ENCODE results near the gene APOC1. TPM values are rescaled to one million over a fixed set of nuclear protein-coding genes. Genes with fewer than 3 reads are reported as not detected.

APOC1 gene
- polyA plus RNA-seq, 1 of the 3 experiments (the other 2 are of a cell fraction) = 2.7 TPM

GRCh38 chr19:44955505-44956439 is 41.4 kb downstream of the APOC1 start:
- ChIA-PET CTCF (interaction anchor here (0.8 to 10.2 kb wide), 4 partner anchors 10 to 104 kb away, joined by 3 to 131 read pairs (median 4); partner anchors contain the start of genes APOC2 and APOE), POLR2A (interaction anchor here (1.2 to 1.6 kb wide), 2 partner anchors 41 to 65 kb away, joined by 4 to 9 read pairs; partner anchors contain the start of genes APOC1 and TOMM40)
- H3K4me3 ChIP-seq (ENCODE audit: low read depth in 2 of 2, low read length in 1 of 2) = peak overlapping the region; percentile 93 to 99
- H3K4me1 ChIP-seq (ENCODE audit: control insufficient read depth in 1 of 2, insufficient read depth in 2 of 2, low read depth in 1 of 2, low read length in 1 of 2) = peaks cover 0 to 25% of the 10 kb centered on the region in 2 experiments; a peak in 2 of 4 replicates
- H3K27ac ChIP-seq (ENCODE audit: low read depth in 2 of 2, low read length in 1 of 2) = peak overlapping the region in 1 of 2 experiments; percentile 94; a peak in 2 of 4 replicates
- peaks cover 51% of the 10 kb centered on the region for H4K20me1 ChIP-seq (ENCODE audit: insufficient read depth)
- no peak overlapping the region for H2AFZ ChIP-seq (ENCODE audit: low read depth)
- H3K9me2 ChIP-seq = no peaks in the 10 kb centered on the region
- no peaks in the 10 kb centered on the region for H3K27me3 ChIP-seq (ENCODE audit: insufficient read depth)
- 7% methylated on average over 21 of the region's 40 CpGs for WGBS (ENCODE audit: low lambda C conversion rate)
- TF ChIP-seq MEF2A (IDR thresholded peaks at IDR 0.05; ENCODE audit: borderline replicate concordance, low read depth) = no peak
- TF ChIP-seq MXI1 (IDR thresholded peaks at IDR 0.05; ENCODE audit: low read depth, low read length) = no peak
- TF ChIP-seq TCF12 (IDR thresholded peaks at IDR 0.05) = no peak
- no peak for TF ChIP-seq USF1 (IDR thresholded peaks at IDR 0.05; ENCODE audit: borderline replicate concordance, low read depth)
- H3K9me3 ChIP-seq = no peaks in the 10 kb centered on the region
- H3K79me2 ChIP-seq (ENCODE audit: insufficient read depth) = peaks cover 59% of the 10 kb centered on the region
- H3K4me2 ChIP-seq = peak overlapping the region; percentile 93
- H3K9ac ChIP-seq = peak overlapping the region; percentile 82
- peaks cover 0 to 6% of the 10 kb centered on the region in 2 experiments for H3K36me3 ChIP-seq (replicated peaks in 1 of 2; ENCODE audit: control insufficient read depth in 1 of 2, insufficient read depth in 2 of 2, low read length in 1 of 2)
- no peak for DNase-seq
- H3F3A ChIP-seq (replicated peaks; ENCODE audit: insufficient read depth) = peaks cover 10% of the 10 kb centered on the region

- Histone ChIP-seq H3K4me3 (ENCODE audit: low read depth in 2 of 2, low read length in 1 of 2) (no peak overlapping the region), H3K27ac (ENCODE audit: low read depth in 2 of 2, low read length in 1 of 2) (no peak overlapping the region), H3K4me1 (ENCODE audit: control insufficient read depth in 1 of 2, insufficient read depth in 2 of 2, low read depth in 1 of 2, low read length in 1 of 2) (peaks cover 0 to 25% of the 10 kb centered on the region in 2 experiments; a peak in 2 of 4 replicates), H3K9me2 (no peaks in the 10 kb centered on the region), H3K27me3 (ENCODE audit: insufficient read depth) (no peaks in the 10 kb centered on the region), H2AFZ (ENCODE audit: low read depth) (no peak overlapping the region), H3K4me2 (peak overlapping the region; percentile 93; the same call in 1 of the 2 replicates), H3K9me3 (no peaks in the 10 kb centered on the region), H3F3A (replicated peaks; ENCODE audit: insufficient read depth) (peaks cover 6% of the 10 kb centered on the region), H3K36me3 (replicated peaks in 1 of 2; ENCODE audit: control insufficient read depth in 1 of 2, insufficient read depth in 2 of 2, low read length in 1 of 2) (peaks cover 2 to 12% of the 10 kb centered on the region in 2 experiments), H3K79me2 (ENCODE audit: insufficient read depth) (peaks cover 76% of the 10 kb centered on the region), H4K20me1 (ENCODE audit: insufficient read depth) (peaks cover 62% of the 10 kb centered on the region), H3K9ac (peak overlapping the region; percentile 1; the same call in 1 of the 2 replicates)
- CTCF ChIA-PET = interaction anchor here (1.1 to 10.2 kb wide), 3 partner anchors 14 to 54 kb away, joined by 3 to 131 read pairs (median 3); partner anchors contain the start of gene APOE
- TF ChIP-seq JUND (IDR thresholded peaks at IDR 0.05) (no peak), CTCF (IDR thresholded peaks at IDR 0.05) (no peak), ELF1 (IDR thresholded peaks at IDR 0.05) (no peak), RAD21 (IDR thresholded peaks at IDR 0.05; ENCODE audit: low read length) (no peak), FOXJ3 (CRISPR knock-in tag; IDR thresholded peaks at IDR 0.05) (no peak), MXI1 (IDR thresholded peaks at IDR 0.05; ENCODE audit: low read depth, low read length) (no peak), EZH2phosphoT487 (IDR thresholded peaks at IDR 0.05; ENCODE audit: borderline replicate concordance, low read depth) (no peak), TEAD4 (IDR thresholded peaks at IDR 0.05; ENCODE audit: borderline replicate concordance, insufficient read depth) (no peak), SIN3A (IDR thresholded peaks at IDR 0.05; ENCODE audit: borderline replicate concordance, low read depth, low read length) (no peak), USF1 (IDR thresholded peaks at IDR 0.05; ENCODE audit: borderline replicate concordance, low read depth) (no peak), MAX (IDR thresholded peaks at IDR 0.05; ENCODE audit: low read depth) (no peak), RFX5 (IDR thresholded peaks at IDR 0.05; ENCODE audit: low read length) (no peak), POLR2AphosphoS5 (IDR thresholded peaks at IDR 0.05; ENCODE audit: low read depth, low read length) (no peak), GATA2 (CRISPR knock-in tag; IDR thresholded peaks at IDR 0.05) (no peak)
- no peak for DNase-seq
- 87% methylated on average over 7 of the region's 7 CpGs for WGBS (ENCODE audit: low lambda C conversion rate)
- POLR2A ChIA-PET = no interaction called here
These were observed 43.1 kb downstream of the APOC1 start for GRCh38 chr19:44957526-44957925.
